ENCODE results near the gene PODN. TPM values are rescaled to one million over a fixed set of nuclear protein-coding genes. Genes with fewer than 3 reads are reported as not detected.

Gene PODN
- total and polyA plus RNA-seq, 3 donors from 2014 or later, result 69.3 to 104 (median 87.5) TPM

DNA sequence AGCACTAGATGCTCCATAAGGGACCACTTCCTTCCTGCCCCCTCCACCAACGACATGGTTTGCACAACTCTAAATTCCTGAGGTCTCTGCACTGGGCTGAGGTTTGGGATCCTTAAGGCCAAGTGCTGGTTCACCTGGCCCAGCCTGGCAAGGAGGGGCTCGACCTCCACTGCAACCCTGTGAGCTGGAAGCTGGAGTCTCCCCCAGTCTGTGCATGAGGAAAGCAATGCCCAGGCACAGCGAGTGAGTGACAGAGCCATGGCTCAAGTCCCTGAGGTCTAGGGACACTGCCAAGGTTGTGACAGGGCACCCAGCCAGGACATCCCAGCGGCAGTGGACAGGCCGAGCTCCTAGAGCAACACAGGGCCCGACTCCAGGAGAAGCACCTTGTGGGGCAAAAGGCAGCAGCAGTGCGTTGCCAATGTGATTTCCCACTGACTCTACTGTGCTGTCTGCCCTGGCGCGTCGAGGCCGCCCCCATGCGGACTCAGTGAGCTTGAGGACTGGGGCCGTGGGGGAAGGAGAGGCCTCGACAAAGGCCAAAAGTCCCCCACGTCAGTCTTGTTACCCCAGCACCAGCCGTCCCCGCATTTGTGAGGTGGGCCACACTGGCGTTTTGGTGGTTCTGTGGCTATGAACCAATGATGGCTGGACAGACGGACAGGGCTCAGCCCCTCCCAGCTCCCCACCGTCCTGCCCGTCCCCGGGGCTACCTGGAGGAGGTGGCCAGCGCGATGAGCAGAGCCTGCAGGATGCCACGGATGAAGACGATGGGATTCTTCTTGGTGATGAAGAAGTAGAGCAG, 30.0 kb downstream of the PODN start:
- no peaks in the 10 kb centered on the region for H3K4me1 ChIP-seq
- 83 to 85% methylated on average over 17 to 26 of the region's 26 CpGs for WGBS, 2 donors
- no peak overlapping the region for H3K27ac ChIP-seq
- TF ChIP-seq POLR2A (IDR thresholded peaks at IDR 0.05), result no peak
- TF ChIP-seq, protein P1, sequence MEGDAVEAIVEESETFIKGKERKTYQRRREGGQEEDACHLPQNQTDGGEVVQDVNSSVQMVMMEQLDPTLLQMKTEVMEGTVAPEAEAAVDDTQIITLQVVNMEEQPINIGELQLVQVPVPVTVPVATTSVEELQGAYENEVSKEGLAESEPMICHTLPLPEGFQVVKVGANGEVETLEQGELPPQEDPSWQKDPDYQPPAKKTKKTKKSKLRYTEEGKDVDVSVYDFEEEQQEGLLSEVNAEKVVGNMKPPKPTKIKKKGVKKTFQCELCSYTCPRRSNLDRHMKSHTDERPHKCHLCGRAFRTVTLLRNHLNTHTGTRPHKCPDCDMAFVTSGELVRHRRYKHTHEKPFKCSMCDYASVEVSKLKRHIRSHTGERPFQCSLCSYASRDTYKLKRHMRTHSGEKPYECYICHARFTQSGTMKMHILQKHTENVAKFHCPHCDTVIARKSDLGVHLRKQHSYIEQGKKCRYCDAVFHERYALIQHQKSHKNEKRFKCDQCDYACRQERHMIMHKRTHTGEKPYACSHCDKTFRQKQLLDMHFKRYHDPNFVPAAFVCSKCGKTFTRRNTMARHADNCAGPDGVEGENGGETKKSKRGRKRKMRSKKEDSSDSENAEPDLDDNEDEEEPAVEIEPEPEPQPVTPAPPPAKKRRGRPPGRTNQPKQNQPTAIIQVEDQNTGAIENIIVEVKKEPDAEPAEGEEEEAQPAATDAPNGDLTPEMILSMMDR (IDR thresholded peaks at IDR 0.05), result no peak
- H3K4me3 ChIP-seq, result no peak overlapping the region
- H3K27me3 ChIP-seq, result no peaks in the 10 kb centered on the region
- H3K36me3 ChIP-seq (ENCODE audit: low read depth, missing control alignments), result no peaks in the 10 kb centered on the region
- H3K9me3 ChIP-seq, result no peaks in the 10 kb centered on the region
- no peak for DNase-seq
- intact Hi-C loops (cut with DNase I; ENCODE audit: low total_unique reads), result no loop called here

DNA sequence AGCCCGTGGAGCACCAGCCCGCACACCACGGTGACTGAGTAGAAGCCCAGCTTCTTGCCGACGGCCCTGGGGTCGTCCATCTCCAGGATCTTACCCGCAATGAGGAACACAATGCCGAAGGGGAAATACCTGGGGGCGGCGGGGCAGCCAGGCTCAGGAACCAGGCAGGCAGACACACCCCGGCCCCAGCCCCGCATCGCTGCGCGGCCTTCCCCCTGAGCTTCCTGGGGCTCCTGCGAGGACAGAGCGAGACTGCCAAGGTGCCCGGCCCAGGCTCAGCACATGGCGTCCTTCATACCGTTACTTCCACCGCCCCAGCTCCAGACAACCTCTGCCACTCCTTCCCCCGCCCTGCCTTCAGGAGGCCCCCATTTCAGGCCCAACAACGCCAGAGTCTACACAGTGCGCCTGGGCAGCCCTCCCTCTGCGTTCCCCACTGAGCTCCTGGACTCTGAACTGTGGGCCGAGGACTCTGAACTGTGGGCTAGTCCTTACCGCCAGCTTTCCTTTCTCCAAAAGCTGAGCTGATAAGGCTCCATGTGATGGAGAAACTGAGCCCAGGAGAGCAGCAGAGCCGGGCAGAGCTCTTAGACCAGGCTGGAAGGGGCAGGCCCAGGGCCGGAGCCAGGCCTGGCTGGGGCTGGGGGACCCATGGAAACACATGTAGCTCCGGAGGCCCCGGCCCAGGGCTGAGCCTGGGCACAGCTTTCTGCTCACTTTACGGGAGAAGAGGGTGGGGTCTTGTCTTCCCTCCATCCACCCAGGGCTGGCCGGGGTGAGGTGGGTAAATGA, 30.8 kb downstream of the PODN start:
- no peaks in the 10 kb centered on the region for H3K4me1 ChIP-seq
- H3K4me3 ChIP-seq, result no peak overlapping the region
- no peak overlapping the region for H3K27ac ChIP-seq
- TF ChIP-seq, protein P1 (IDR thresholded peaks at IDR 0.05), result no peak
- no peak for TF ChIP-seq POLR2A (IDR thresholded peaks at IDR 0.05)
- H3K36me3 ChIP-seq (ENCODE audit: low read depth, missing control alignments), result no peaks in the 10 kb centered on the region
- DNase-seq, result no peak
- H3K9me3 ChIP-seq, result no peaks in the 10 kb centered on the region
- intact Hi-C loops (cut with DNase I; ENCODE audit: low total_unique reads), result no loop called here
- H3K27me3 ChIP-seq, result no peaks in the 10 kb centered on the region
- 88% methylated on average over 32 to 33 of the region's 33 CpGs for whole genome bisulfite sequencing, 2 donors

DNA sequence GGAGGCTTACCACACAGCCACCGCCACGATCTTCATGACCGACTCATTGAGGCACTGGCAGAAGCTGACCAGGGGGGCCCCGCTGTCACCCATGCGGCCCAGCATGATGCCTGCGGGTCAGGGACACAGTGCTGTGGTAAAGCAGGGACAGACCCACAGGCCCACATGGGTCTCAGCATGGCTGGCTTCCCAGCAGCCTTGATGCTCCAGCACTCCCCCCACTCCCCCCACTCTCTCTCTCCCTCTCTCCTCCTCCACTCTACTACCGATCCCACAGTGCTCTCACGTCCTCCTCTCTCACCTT, 31.4 kb downstream of the PODN start:
- 65 to 68% methylated on average over 7 to 8 of the region's 8 CpGs for WGBS, 2 donors
- no peaks in the 10 kb centered on the region for H3K9me3 ChIP-seq
- TF ChIP-seq POLR2A (IDR thresholded peaks at IDR 0.05), result no peak
- TF ChIP-seq, protein P1 (IDR thresholded peaks at IDR 0.05), result no peak
- DNase-seq, result no peak
- no peak overlapping the region for H3K4me3 ChIP-seq
- no peaks in the 10 kb centered on the region for H3K27me3 ChIP-seq
- no peak overlapping the region for H3K27ac ChIP-seq
- intact Hi-C loops (cut with DNase I; ENCODE audit: low total_unique reads), result no loop called here
- no peaks in the 10 kb centered on the region for H3K36me3 ChIP-seq (ENCODE audit: low read depth, missing control alignments)
- no peaks in the 10 kb centered on the region for H3K4me1 ChIP-seq

DNA sequence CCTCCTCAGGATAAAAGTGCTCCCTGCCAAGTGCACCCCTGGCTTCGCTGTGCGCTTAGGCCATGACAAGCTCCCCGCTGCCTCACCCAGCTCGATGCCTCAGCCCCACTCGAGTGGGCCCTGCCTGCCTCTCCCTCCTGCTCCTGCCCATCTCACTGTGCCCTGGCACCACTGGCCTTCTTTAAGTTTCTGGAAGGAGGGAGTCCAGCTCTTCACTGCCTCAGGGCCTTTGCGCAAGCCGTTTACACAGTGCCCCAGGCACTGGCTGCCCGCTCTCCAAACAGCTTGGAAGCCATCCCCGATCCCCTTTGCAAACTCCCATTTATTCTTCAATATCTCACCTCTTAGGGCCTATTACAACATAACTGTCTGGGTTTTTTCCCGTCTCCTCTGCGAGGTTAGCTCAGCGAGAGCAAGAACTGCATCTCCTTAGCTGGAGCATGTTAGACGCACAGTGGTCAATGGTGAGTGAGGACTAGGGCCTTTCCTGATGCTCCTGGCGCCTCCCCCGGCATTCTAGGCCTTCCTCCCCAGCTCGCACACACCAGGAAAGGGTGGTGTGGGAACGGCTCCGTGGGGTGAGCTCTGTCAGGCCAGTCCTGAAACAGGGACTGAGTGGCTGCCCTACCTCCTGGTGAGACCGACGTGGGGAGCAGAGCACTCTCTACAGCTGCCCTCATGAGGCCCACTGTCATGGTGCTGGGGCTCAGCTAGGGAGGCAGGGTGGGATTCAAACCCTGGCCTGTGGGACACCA, 31.9 kb downstream of the PODN start:
- Histone ChIP-seq H3K27me3 (no peaks in the 10 kb centered on the region), H3K36me3 (ENCODE audit: low read depth, missing control alignments) (no peaks in the 10 kb centered on the region), H3K4me3 (no peak overlapping the region), H3K4me1 (no peaks in the 10 kb centered on the region), H3K9me3 (no peaks in the 10 kb centered on the region), H3K27ac (no peak overlapping the region)
- TF ChIP-seq, protein P1 (IDR thresholded peaks at IDR 0.05), result no peak
- TF ChIP-seq POLR2A (IDR thresholded peaks at IDR 0.05), result no peak
- intact Hi-C loops (cut with DNase I; ENCODE audit: low total_unique reads), result no loop called here
- 82 to 86% methylated on average over 20 of the region's 20 CpGs for WGBS, 2 donors
- no peak for DNase-seq
